ENCODE data around the gene MAP1A.

DNA sequence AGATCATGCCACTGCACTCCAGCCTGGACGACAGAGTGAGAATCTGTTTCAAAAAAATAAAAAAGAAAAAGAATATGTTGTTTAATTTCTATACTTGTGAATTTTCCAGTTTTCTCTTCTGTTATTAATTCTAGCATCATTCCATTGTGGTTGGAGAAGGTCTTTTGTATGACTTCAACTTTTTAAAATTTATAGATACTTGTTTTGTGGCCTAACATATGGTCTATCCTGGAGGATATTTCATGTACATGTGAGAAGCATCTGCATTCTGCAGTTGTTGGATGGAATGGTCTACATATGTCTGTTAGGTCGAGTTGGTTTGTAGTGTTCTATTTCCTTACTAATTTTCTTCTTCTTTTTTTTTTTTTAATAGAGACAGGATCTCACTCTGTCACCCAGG, 35.6 kb downstream of the MAP1A start:
- TF ChIP-seq, protein P1, sequence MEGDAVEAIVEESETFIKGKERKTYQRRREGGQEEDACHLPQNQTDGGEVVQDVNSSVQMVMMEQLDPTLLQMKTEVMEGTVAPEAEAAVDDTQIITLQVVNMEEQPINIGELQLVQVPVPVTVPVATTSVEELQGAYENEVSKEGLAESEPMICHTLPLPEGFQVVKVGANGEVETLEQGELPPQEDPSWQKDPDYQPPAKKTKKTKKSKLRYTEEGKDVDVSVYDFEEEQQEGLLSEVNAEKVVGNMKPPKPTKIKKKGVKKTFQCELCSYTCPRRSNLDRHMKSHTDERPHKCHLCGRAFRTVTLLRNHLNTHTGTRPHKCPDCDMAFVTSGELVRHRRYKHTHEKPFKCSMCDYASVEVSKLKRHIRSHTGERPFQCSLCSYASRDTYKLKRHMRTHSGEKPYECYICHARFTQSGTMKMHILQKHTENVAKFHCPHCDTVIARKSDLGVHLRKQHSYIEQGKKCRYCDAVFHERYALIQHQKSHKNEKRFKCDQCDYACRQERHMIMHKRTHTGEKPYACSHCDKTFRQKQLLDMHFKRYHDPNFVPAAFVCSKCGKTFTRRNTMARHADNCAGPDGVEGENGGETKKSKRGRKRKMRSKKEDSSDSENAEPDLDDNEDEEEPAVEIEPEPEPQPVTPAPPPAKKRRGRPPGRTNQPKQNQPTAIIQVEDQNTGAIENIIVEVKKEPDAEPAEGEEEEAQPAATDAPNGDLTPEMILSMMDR (IDR thresholded peaks at IDR 0.05; ENCODE audit: low read depth, low read length): no peak
- no peak for TF ChIP-seq EZH2phosphoT487 (IDR thresholded peaks at IDR 0.05; ENCODE audit: low read depth)
